Measurements from ENCODE around the gene SELENOO. TPM values are rescaled to one million over a fixed set of nuclear protein-coding genes. Genes with fewer than 3 reads are reported as not detected.

SELENOO gene
- total and polyA plus RNA-seq, 9 donors, result 0.40 to 31.1 (median 23.0) TPM

- no peaks in the 10 kb centered on the region for H3K9me3 ChIP-seq
- no peak for DNase-seq
- no peaks in the 10 kb centered on the region for H3K27me3 ChIP-seq
Measured at GRCh38 chr22:50262973-50263617, 62.3 kb downstream of the SELENOO start.

DNA sequence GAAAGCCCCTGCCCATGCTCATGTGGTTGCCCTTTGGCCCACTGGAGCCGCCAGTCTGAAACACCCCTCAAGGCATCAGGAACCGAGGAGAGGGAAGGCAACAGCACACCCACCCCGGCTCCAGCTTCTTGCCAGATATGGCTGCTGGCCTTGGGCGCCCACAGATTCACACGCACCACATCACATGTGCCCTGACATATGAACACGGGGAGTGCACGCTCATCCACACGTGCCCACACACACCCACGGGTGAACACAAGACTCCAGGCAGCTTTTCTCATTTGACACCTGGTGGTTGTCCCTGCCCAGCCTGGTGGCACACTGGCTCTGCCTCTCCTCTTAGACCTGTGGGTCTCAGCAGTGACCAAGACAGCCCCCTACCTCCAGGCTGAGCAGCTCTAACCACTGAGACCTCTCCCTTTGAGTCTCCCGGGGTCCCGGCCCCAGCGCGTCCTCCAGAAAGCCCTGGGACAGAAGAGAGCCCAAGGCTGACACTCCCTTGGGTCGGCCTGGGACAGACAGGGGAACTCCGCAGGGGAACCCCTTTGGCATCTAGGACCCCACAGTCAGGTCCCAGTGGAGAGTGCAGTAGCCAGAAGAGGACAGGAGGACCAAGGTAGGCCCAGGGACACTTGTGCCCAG, 63.4 kb downstream of the SELENOO start:
- no peak for TF ChIP-seq POLR2A (IDR thresholded peaks at IDR 0.05)
- no peak for TF ChIP-seq EP300 (IDR thresholded peaks at IDR 0.05)
- TF ChIP-seq, protein P1, sequence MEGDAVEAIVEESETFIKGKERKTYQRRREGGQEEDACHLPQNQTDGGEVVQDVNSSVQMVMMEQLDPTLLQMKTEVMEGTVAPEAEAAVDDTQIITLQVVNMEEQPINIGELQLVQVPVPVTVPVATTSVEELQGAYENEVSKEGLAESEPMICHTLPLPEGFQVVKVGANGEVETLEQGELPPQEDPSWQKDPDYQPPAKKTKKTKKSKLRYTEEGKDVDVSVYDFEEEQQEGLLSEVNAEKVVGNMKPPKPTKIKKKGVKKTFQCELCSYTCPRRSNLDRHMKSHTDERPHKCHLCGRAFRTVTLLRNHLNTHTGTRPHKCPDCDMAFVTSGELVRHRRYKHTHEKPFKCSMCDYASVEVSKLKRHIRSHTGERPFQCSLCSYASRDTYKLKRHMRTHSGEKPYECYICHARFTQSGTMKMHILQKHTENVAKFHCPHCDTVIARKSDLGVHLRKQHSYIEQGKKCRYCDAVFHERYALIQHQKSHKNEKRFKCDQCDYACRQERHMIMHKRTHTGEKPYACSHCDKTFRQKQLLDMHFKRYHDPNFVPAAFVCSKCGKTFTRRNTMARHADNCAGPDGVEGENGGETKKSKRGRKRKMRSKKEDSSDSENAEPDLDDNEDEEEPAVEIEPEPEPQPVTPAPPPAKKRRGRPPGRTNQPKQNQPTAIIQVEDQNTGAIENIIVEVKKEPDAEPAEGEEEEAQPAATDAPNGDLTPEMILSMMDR (IDR thresholded peaks at IDR 0.05), result no peak
- intact Hi-C loops (cut with DNase I), result no loop called here
- 84 to 91% (median 86%) methylated on average over 13 to 15 of the region's 15 CpGs for WGBS, 3 donors
- no peak for DNase-seq
- Histone ChIP-seq H3K27ac (no peak overlapping the region), H3K4me3 (no peak overlapping the region), H3K9me3 (no peaks in the 10 kb centered on the region), H3K27me3 (no peaks in the 10 kb centered on the region), H3K4me1 (ENCODE audit: insufficient read depth) (peaks cover 17% of the 10 kb centered on the region), H3K36me3 (no peaks in the 10 kb centered on the region)

More at GRCh38 chr22:50262973-50263617, 62.3 kb downstream of the SELENOO start:
- H3K36me3 ChIP-seq, result no peaks in the 10 kb centered on the region
- TF ChIP-seq POLR2A (IDR thresholded peaks at IDR 0.05) (no peak), EP300 (IDR thresholded peaks at IDR 0.05) (no peak)
- TF ChIP-seq, protein P1 (IDR thresholded peaks at IDR 0.05), result no peak
- no peak overlapping the region for H3K27ac ChIP-seq
- peaks cover 12% of the 10 kb centered on the region for H3K4me1 ChIP-seq (ENCODE audit: insufficient read depth)
- intact Hi-C loops (cut with DNase I), result no loop called here
- H3K4me3 ChIP-seq, result no peak overlapping the region
- WGBS, 3 donors, result 54 to 66% (median 58%) methylated on average over 9 of the region's 9 CpGs

GRCh38 chr22:50264946-50265669, 64.3 kb downstream of the SELENOO start:
- Histone ChIP-seq H3K27me3 (no peaks in the 10 kb centered on the region), H3K9me3 (no peaks in the 10 kb centered on the region), H3K36me3 (no peaks in the 10 kb centered on the region), H3K27ac (no peak overlapping the region), H3K4me3 (no peak overlapping the region), H3K4me1 (ENCODE audit: insufficient read depth) (peaks cover 23% of the 10 kb centered on the region)
- 81 to 86% (median 84%) methylated on average over 13 to 15 of the region's 15 CpGs for WGBS, 3 donors
- DNase-seq, result no peak
- no peak for TF ChIP-seq EP300 (IDR thresholded peaks at IDR 0.05)
- no peak for TF ChIP-seq POLR2A (IDR thresholded peaks at IDR 0.05)
- TF ChIP-seq, protein P1 (IDR thresholded peaks at IDR 0.05), result no peak
- intact Hi-C loops (cut with DNase I), result loop anchor here in 2 of 4 donors (5.0 kb wide), 1 partner anchor 72 kb away; no protein-coding TSS in a partner anchor

GRCh38 chr22:50266994-50267393, 66.2 kb downstream of the SELENOO start:
- no peaks in the 10 kb centered on the region for H3K9me3 ChIP-seq
- no peak for DNase-seq
- H3K27ac ChIP-seq, result peak overlapping the region in 1 of 2 donors; percentile 40
- H3K4me1 ChIP-seq (ENCODE audit: insufficient read depth), result peaks cover 26% of the 10 kb centered on the region
- no peaks in the 10 kb centered on the region for H3K36me3 ChIP-seq
- no peaks in the 10 kb centered on the region for H3K27me3 ChIP-seq
- no peak overlapping the region for H3K4me3 ChIP-seq
- TF ChIP-seq, protein P1 (IDR thresholded peaks at IDR 0.05), result no peak
- no peak for TF ChIP-seq EP300 (IDR thresholded peaks at IDR 0.05)
- TF ChIP-seq POLR2A (IDR thresholded peaks at IDR 0.05), result no peak
- WGBS, 3 donors, result 52 to 82% (median 71%) methylated on average over 20 to 37 of the region's 37 CpGs
- intact Hi-C loops (cut with DNase I), result loop anchor here in 2 of 4 donors (5.0 kb wide), 1 partner anchor 70 kb away; no protein-coding TSS in a partner anchor

Data from ovary (tissue), 9 donors.